ENCODE measurements around the gene SSBP3. TPM values are rescaled to one million over a fixed set of nuclear protein-coding genes. Genes with fewer than 3 reads are reported as not detected.
"Not testable (repeated sequence)": the region's sequence is repeated elsewhere in the genome, so short reads cannot be mapped to it uniquely, and the experiment has no call there.

The SSBP3 gene
- total RNA-seq, 2 experiments from 2014 or later: 90.0 TPM

DNA sequence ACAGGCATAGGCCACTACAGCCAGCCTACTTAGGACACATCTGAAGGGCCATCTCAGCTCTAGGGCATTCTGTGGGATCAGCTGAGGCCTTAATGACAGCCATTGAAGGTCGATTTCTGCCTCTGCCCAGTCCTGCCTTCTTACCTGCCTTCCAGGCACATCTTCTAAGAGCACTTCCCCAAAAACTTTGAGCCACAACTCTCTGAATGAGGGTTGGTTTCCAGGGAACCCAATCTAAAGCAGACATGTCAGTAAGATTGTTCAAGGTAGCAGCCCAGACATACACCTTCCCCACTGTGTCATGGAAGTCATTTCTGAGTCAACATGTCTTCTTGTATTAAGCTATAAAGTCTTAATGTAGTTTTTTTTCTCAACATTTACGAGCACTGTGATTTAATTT lies 18.2 kb upstream of the SSBP3 start:
- Mint-ChIP-seq H3K4me1 (no peaks in the 10 kb centered on the region), H3K27ac (no peak overlapping the region), H3K36me3 (ENCODE audit: low read depth) (no peaks in the 10 kb centered on the region), H3K9me3 (no peaks in the 10 kb centered on the region), H3K4me3 (no peak overlapping the region), H3K27me3 (peaks cover 7% of the 10 kb centered on the region)
- ChIA-PET CTCF (no interaction called here), POLR2A (no interaction called here)
- DNase-seq: no peak

DNA sequence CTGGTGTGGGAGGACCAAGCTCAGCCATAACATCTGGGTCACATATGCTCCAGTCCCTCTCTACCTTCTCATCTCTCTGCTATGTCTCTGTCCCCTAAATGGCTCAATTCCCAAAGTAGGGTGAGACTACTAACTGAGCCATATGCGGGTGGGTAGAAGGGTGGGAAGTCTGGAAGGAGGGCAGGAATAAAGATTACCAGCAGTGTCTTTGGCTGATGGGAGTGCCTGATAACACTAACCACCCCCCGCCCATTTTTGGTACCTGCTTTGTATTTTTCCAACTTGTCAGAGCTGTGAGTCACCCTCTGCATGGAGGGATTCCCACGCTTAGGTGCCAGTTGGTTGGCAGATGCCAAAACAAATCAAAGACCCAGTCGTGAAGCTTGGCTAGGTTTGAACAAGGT lies 14.9 kb upstream of the SSBP3 start:
- no peaks in the 10 kb centered on the region for H3K9me3 Mint-ChIP-seq
- peaks cover 3% of the 10 kb centered on the region for H3K4me1 Mint-ChIP-seq
- no peak for DNase-seq
- ChIA-PET POLR2A (no interaction called here), CTCF (no interaction called here)
- no peak overlapping the region for H3K27ac Mint-ChIP-seq
- H3K4me3 Mint-ChIP-seq: no peak overlapping the region
- H3K36me3 Mint-ChIP-seq (ENCODE audit: low read depth): no peaks in the 10 kb centered on the region
- peaks cover 7% of the 10 kb centered on the region for H3K27me3 Mint-ChIP-seq

DNA sequence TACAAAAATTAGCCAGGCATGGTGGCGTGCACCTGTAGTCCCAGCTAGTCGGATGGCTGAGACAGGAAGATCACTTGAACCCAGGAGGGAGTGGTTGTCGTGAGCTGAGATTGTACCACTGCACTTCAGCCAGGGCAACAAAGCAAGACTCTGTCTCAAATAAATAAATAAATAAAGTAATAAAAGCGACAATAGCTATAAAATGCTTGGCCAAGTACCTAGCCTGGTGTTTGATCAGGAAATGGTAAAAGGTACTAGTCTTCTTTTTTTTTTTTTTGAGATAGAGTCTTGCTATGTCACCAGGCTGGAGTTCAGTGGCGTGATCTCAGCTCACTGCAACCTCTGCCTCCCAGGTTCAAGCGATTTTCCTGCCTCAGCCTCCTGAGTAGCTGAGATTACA lies 12.4 kb upstream of the SSBP3 start:
- Mint-ChIP-seq H3K27me3 (peaks cover 18% of the 10 kb centered on the region), H3K4me1 (peaks cover 12% of the 10 kb centered on the region)
- H3K27ac Mint-ChIP-seq; POLR2A ChIA-PET; CTCF ChIA-PET; H3K4me3 Mint-ChIP-seq; DNase-seq; H3K36me3 Mint-ChIP-seq (ENCODE audit: low read depth); H3K9me3 Mint-ChIP-seq: not testable (repeated sequence)

- H3K4me1 Mint-ChIP-seq: peaks cover 21% of the 10 kb centered on the region
- CTCF ChIA-PET: interaction anchor here (0.8 kb wide), 1 partner anchor 73 kb away, joined by 4 read pairs; no protein-coding TSS in a partner anchor
These were observed 10.9 kb upstream of the SSBP3 start for GRCh38 chr1:54417123-54417522.

DNA sequence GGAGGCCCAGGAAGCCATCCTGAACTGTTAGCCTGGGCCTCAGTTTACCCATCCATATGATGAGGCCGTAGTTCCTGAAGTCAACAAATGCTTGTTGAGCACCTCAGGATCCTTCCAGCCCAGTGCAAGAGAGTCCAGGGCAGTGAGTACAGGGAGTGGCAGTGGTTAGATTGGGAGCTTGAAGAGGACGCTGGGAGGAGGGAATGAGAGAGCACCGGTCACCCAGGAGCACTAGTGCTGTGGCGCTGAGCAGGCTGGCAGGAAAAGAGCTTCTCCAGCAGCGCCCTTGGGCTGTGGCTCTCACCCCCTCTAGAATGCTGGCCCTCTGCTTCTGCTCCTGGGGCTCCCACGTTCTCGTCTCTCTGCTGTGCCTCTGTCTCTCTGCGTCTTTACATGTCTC lies 10.2 kb upstream of the SSBP3 start:
- ChIA-PET POLR2A (interaction anchor here (1.4 kb wide), 1 partner anchor 10 kb away, joined by 3 read pairs; the partner anchor contains the start of gene SSBP3), CTCF (no interaction called here)
- Mint-ChIP-seq H3K4me1 (peaks cover 23% of the 10 kb centered on the region), H3K27ac (no peak overlapping the region), H3K4me3 (no peak overlapping the region), H3K36me3 (ENCODE audit: low read depth) (peaks cover 2% of the 10 kb centered on the region), H3K9me3 (no peaks in the 10 kb centered on the region), H3K27me3 (peaks cover 14% of the 10 kb centered on the region)
- DNase-seq: no peak

More at GRCh38 chr1:54417123-54417522, 10.9 kb upstream of the SSBP3 start:
- Mint-ChIP-seq H3K27ac (no peak overlapping the region), H3K36me3 (ENCODE audit: low read depth) (peaks cover 2% of the 10 kb centered on the region), H3K9me3 (no peaks in the 10 kb centered on the region), H3K4me3 (no peak overlapping the region), H3K27me3 (peaks cover 14% of the 10 kb centered on the region)
- no peak for DNase-seq
- POLR2A ChIA-PET: interaction anchor here (1.0 kb wide), 1 partner anchor 11 kb away, joined by 3 read pairs; the partner anchor contains the start of gene SSBP3

DNA sequence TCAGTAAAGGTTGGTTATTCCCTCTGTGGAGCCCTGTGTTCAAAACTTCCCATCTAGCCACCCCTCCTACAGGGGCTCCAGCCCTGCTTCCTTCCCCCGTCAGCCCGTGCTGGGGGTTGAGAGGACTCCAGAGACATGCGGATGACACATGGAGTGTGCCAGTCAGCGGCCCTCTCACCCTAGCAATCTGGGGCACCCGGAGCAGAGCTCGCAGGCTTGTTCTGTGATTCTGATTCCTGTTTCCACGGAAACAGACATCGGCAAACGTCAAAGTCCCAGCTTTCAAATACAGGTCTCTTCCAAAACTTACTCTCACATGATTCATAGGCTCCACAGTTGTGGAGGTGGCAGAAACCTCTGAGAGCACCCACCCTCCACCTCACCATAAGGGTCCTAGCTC lies 9.8 kb upstream of the SSBP3 start:
- Mint-ChIP-seq H3K36me3 (ENCODE audit: low read depth) (peaks cover 2% of the 10 kb centered on the region), H3K9me3 (no peaks in the 10 kb centered on the region), H3K27ac (no peak overlapping the region), H3K4me3 (no peak overlapping the region), H3K4me1 (peaks cover 24% of the 10 kb centered on the region), H3K27me3 (peaks cover 14% of the 10 kb centered on the region)
- POLR2A ChIA-PET: interaction anchor here (1.4 kb wide), 1 partner anchor 10 kb away, joined by 3 read pairs; the partner anchor contains the start of gene SSBP3
- no peak for DNase-seq
- CTCF ChIA-PET: no interaction called here

DNA sequence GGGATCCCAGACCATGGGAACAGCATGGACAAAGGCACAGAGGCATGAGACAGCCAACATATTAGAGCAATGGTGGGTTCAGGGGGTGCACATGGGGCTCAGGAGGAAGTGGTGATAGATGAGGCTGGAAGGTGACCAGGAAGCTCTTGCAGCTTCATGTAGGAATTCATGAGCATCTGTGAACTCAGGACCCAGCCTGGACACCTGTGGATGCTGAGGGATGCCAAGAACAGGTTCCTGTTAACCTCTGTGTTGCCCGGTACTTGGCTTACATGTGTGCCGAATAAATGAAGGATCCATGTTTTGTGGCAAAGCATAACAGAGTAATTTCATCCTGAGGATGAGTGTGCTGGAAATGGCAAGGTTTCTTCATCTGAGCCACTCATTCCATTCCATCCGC lies 9.3 kb upstream of the SSBP3 start:
- POLR2A ChIA-PET: interaction anchor here (1.4 kb wide), 1 partner anchor 9 kb away, joined by 3 read pairs; the partner anchor contains the start of gene SSBP3
- no peak overlapping the region for H3K4me3 Mint-ChIP-seq
- no peaks in the 10 kb centered on the region for H3K9me3 Mint-ChIP-seq
- no peak overlapping the region for H3K27ac Mint-ChIP-seq
- DNase-seq: no peak
- CTCF ChIA-PET: no interaction called here
- H3K36me3 Mint-ChIP-seq (ENCODE audit: low read depth): peaks cover 2% of the 10 kb centered on the region
- H3K4me1 Mint-ChIP-seq: peaks cover 28% of the 10 kb centered on the region
- peaks cover 12% of the 10 kb centered on the region for H3K27me3 Mint-ChIP-seq

DNA sequence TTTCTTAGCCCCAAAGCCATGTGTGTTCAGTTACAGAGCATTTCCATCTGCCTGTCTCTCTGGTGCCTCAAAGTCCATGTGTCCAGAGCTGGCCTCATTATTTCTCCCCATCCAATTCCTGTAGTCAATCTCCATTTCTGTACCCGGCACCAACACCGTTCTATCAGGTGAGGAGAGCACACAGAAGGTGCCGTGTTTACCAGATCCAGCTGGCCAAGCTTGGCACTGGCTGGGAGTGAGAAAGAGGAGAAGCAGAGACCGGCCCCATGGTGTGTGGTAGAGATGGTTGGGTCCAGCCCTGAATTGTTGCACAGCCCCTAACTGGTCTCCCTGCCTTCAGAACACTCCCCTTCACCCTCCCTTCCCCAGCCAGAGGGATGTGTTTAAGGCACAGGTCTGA lies 7.5 kb upstream of the SSBP3 start:
- H3K9me3 Mint-ChIP-seq: no peaks in the 10 kb centered on the region
- ChIA-PET CTCF (interaction anchor here (1.0 to 1.2 kb wide), 2 partner anchors 76 to 86 kb away, joined by 3 read pairs; no protein-coding TSS in a partner anchor), POLR2A (interaction anchor here (0.5 to 1.6 kb wide), 5 partner anchors 64 to 359 kb away, joined by 3 to 5 read pairs (median 3); no protein-coding TSS in a partner anchor)
- H3K4me3 Mint-ChIP-seq: no peak overlapping the region
- peak overlapping the region; percentile 69 for H3K27ac Mint-ChIP-seq
- DNase-seq: no peak
- peaks cover 45% of the 10 kb centered on the region for H3K4me1 Mint-ChIP-seq
- peaks cover 2% of the 10 kb centered on the region for H3K36me3 Mint-ChIP-seq (ENCODE audit: low read depth)
- peaks cover 12% of the 10 kb centered on the region for H3K27me3 Mint-ChIP-seq

- ChIA-PET CTCF (interaction anchor here (1.0 to 1.2 kb wide), 2 partner anchors 76 to 86 kb away, joined by 3 read pairs; no protein-coding TSS in a partner anchor), POLR2A (interaction anchor here (0.5 to 1.6 kb wide), 5 partner anchors 47 to 359 kb away, joined by 3 to 5 read pairs (median 4); no protein-coding TSS in a partner anchor)
- H3K9me3 Mint-ChIP-seq: no peaks in the 10 kb centered on the region
- peaks cover 50% of the 10 kb centered on the region for H3K4me1 Mint-ChIP-seq
- H3K4me3 Mint-ChIP-seq: peak overlapping the region; percentile 51
- peaks cover 2% of the 10 kb centered on the region for H3K36me3 Mint-ChIP-seq (ENCODE audit: low read depth)
- peak; percentile 61 for DNase-seq
- H3K27me3 Mint-ChIP-seq: peaks cover 12% of the 10 kb centered on the region
- peak overlapping the region; percentile 69 for H3K27ac Mint-ChIP-seq
These were observed 7.1 kb upstream of the SSBP3 start for GRCh38 chr1:54413295-54413694.

DNA sequence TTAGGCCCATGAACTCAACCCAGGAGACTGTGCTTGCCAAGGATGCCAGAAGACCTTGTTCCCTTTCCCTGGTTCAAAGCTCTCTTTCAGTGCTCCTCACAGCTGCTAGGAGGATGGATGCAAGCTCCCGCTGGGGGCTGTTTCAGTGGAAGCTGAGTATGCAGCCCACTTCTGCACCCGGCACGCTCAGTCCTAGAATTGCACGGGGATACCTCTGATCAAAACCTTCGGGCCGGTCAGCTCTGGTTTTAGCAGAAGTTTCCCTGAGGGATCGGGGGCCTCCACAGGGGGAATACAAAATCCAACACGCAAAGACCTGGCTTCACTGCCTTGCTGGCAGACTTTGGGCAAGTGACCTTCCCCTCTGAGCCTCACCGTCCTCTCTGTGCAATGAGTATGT lies 4.2 kb upstream of the SSBP3 start:
- CTCF ChIA-PET: no interaction called here

DNA sequence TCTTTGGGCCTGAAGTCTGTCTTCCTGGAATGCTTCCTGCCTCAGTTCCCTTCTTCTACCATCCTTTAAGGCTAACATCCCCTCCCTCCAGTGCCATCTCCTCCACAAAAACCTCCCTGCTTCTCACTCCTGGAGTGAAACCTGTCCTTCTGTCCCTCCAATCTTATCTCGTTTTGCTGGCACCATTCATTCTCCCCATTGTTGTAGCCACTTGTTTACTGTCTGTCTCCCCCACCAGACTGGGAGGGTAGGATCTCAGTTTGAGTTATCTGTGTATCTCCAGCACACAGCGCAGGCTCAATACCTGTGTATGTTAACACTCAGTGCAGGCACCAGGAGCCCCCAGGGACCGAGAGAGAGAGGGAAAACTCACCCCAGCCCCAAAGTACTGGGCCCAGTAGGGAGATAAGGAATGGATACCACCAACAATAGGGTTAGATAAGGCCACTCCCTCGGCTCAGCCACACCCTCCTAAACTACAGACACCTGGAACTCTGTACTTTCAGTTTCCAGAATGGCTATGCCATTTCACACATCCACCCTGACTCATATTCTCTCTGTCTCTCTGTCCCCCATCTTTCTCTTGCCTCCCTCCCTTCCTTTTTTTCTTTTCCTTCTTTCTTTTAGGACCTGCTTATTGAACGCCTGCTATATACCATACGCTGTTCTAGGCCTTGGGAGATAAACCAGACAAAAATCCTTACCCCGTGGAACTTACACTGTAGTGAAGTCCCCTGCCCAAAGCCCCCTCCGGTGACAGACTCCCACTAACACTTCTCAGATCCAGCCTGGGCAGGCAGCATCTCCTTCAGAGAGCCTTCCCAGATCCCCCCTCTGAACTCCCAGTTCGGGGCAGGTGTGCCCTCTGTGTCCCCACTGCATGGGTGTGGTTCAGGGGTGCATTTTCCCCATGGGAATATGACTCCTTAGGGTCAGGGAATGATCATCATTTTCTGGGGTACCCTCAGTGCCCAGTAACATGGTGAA lies 3.3 kb upstream of the SSBP3 start:
- POLR2A ChIA-PET: interaction anchor here (0.6 to 0.8 kb wide), 2 partner anchors 78 to 80 kb away, joined by 3 read pairs; no protein-coding TSS in a partner anchor

More for the DNA sequence above, 4.2 kb upstream of the SSBP3 start:
- Mint-ChIP-seq H3K27ac (no peak overlapping the region), H3K9me3 (no peaks in the 10 kb centered on the region), H3K36me3 (ENCODE audit: low read depth) (peaks cover 2% of the 10 kb centered on the region), H3K4me3 (no peak overlapping the region), H3K4me1 (peaks cover 55% of the 10 kb centered on the region), H3K27me3 (peaks cover 11% of the 10 kb centered on the region)
- DNase-seq: no peak
- POLR2A ChIA-PET: interaction anchor here (0.8 kb wide), 1 partner anchor 77 kb away, joined by 3 read pairs; no protein-coding TSS in a partner anchor

DNA sequence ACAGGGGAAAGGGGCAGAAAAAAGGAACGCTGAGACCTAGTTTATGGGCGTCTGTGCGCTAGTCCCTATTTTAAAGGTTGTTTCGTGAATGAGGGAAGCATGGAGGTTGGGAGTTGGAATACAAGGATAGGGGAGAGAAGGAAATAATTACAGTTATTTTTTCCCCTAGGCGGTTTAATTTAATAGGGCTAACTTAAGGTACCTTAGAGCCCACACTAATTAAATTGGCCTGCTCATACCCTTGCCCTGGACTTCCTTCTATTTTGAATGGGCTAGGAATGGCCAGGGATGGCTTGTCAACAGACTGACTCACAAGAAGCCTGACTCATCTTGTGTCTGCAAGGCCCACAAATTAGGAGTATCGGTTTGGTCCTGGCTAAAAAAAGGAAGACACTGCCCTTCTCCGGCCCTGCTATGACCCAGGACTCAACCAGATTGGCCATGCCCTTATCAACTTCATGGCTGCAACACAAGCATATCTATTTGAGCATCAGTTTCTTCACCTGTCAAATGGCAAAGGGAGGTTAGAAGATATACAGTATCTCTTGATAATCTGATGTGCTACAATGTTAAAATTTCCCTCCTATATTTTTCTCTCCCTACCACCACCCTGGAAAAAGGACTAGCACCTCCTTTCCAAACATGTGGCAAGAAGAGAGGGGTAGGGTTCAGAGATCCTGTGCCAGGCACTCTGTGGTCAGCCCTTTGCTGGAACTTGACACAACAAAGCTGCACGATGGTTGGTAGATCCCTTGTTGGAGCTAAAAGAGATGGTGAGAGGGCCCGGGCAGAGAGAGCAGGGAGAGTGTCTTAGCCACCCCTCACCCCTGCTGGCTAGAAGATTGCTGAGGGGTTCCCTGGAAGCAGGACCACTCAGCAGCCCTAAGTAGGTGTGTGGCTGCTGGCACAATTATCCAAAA lies 2.2 kb upstream of the SSBP3 start:
- Mint-ChIP-seq H3K27me3 (no peaks in the 10 kb centered on the region), H3K27ac (peak overlapping the region; percentile 95), H3K4me3 (peak overlapping the region; percentile 25), H3K9me3 (no peaks in the 10 kb centered on the region), H3K4me1 (peaks cover 59% of the 10 kb centered on the region), H3K36me3 (ENCODE audit: low read depth) (peaks cover 14% of the 10 kb centered on the region)
- POLR2A ChIA-PET: interaction anchor here (0.6 to 2.5 kb wide), 7 partner anchors 22 to 209 kb away, joined by 3 to 60 read pairs (median 8); partner anchors contain the start of genes CYB5RL and MRPL37
- no peak for DNase-seq
- CTCF ChIA-PET: interaction anchor here (0.6 to 6.7 kb wide), 4 partner anchors 72 to 81 kb away, joined by 3 to 104 read pairs (median 4); no protein-coding TSS in a partner anchor

More for the DNA sequence above, 3.3 kb upstream of the SSBP3 start:
- H3K36me3 Mint-ChIP-seq (ENCODE audit: low read depth): peaks cover 4% of the 10 kb centered on the region
- H3K9me3 Mint-ChIP-seq: no peaks in the 10 kb centered on the region
- peak; percentile 56 for DNase-seq
- peak overlapping the region; percentile 95 for H3K27ac Mint-ChIP-seq
- peaks cover 59% of the 10 kb centered on the region for H3K4me1 Mint-ChIP-seq
- CTCF ChIA-PET: interaction anchor here (0.6 kb wide), 1 partner anchor 80 kb away, joined by 3 read pairs; no protein-coding TSS in a partner anchor
- H3K4me3 Mint-ChIP-seq: peak overlapping the region; percentile 13
- peaks cover 4% of the 10 kb centered on the region for H3K27me3 Mint-ChIP-seq

Data from activated CD4-positive, alpha-beta memory T cell treated with anti-CD3 and anti-CD28 coated beads, Interleukin-2, amount 10 ng/mL, durations not matched to agents 7 days and 5 days (primary cell).